Measurements from ENCODE around the gene MEIS2. TPM values are rescaled to one million over a fixed set of nuclear protein-coding genes. Genes with fewer than 3 reads are reported as not detected.
A peak's percentile ranks its signal among the peaks of the same experiment; 100 is the strongest.

Gene MEIS2
- total RNA-seq, 1 donor, result 43.7 TPM

GRCh38 chr15:37132826-37133417 lies 32.6 kb upstream of the MEIS2 start:
- H3K4me3 ChIP-seq (ENCODE audit: low read depth, low read length), result no peak overlapping the region
- no peak for TF ChIP-seq CTCF (IDR thresholded peaks at IDR 0.05; ENCODE audit: insufficient read depth, low read length)
- no peak for DNase-seq (ENCODE audit: low read depth)

GRCh38 chr15:37131621-37132020 lies 31.3 kb upstream of the MEIS2 start:
- no peak for DNase-seq (ENCODE audit: low read depth)
- no peak for TF ChIP-seq CTCF (IDR thresholded peaks at IDR 0.05; ENCODE audit: insufficient read depth, low read length)

GRCh38 chr15:37130356-37130755 lies 30.0 kb upstream of the MEIS2 start:
- TF ChIP-seq CTCF (IDR thresholded peaks at IDR 0.05; ENCODE audit: insufficient read depth, low read length), result no peak
- no peak overlapping the region for H3K4me3 ChIP-seq (ENCODE audit: low read depth, low read length)
- no peak for DNase-seq (ENCODE audit: low read depth)

More at GRCh38 chr15:37131621-37132020, 31.3 kb upstream of the MEIS2 start:
- H3K4me3 ChIP-seq (ENCODE audit: low read depth, low read length), result no peak overlapping the region

GRCh38 chr15:37125143-37125542 lies 24.8 kb upstream of the MEIS2 start:
- H3K4me3 ChIP-seq (ENCODE audit: low read depth, low read length), result no peak overlapping the region
- TF ChIP-seq CTCF (IDR thresholded peaks at IDR 0.05; ENCODE audit: insufficient read depth, low read length), result no peak
- DNase-seq (ENCODE audit: low read depth), result peak; percentile 50

- no peak overlapping the region for H3K4me3 ChIP-seq (ENCODE audit: low read depth, low read length)
- no peak for TF ChIP-seq CTCF (IDR thresholded peaks at IDR 0.05; ENCODE audit: insufficient read depth, low read length)
- DNase-seq (ENCODE audit: low read depth), result no peak
These were observed 24.0 kb upstream of the MEIS2 start for GRCh38 chr15:37124331-37124730.

- H3K4me3 ChIP-seq (ENCODE audit: low read depth, low read length), result no peak overlapping the region
- TF ChIP-seq CTCF (IDR thresholded peaks at IDR 0.05; ENCODE audit: insufficient read depth, low read length), result no peak
- peak; percentile 89 for DNase-seq (ENCODE audit: low read depth)
These were observed 22.4 kb upstream of the MEIS2 start for GRCh38 chr15:37122703-37123102.

- no peak for DNase-seq (ENCODE audit: low read depth)
- no peak overlapping the region for H3K4me3 ChIP-seq (ENCODE audit: low read depth, low read length)
- TF ChIP-seq CTCF (IDR thresholded peaks at IDR 0.05; ENCODE audit: insufficient read depth, low read length), result no peak
These were observed 21.1 kb upstream of the MEIS2 start for GRCh38 chr15:37121492-37121891.
